Ovary (tissue), 3 donors: Measurements from ENCODE around the gene DNAAF2.

Experiments used
- CTCF ChIP-seq, 3 donors: fragments of 450-650 bp in 2 of 3; fragments of 200-600 bp in 1 of 3; IDR thresholded peaks; one replicate each; pipeline versions ENCODE4 v1.5.1 to v1.8.0; 2016 to 2022; ENCODE audit warnings: antibody characterized with exemption in 3 of 3, mild to moderate bottlenecking in 1 of 3
- EP300 ChIP-seq: sonication (generic); formaldehyde crosslinking; IDR thresholded peaks from one replicate; pipeline ENCODE4 v1.6.1; 2017; ENCODE audit warnings: antibody characterized with exemption
- POLR2A ChIP-seq: fragments of 450-650 bp; IDR thresholded peaks from one replicate; pipeline ENCODE4 v1.6.1; 2017; ENCODE audit warnings: antibody characterized with exemption, mild to moderate bottlenecking, moderate library complexity
- donor health status: DM: no; HTN: no; CAD: no.

- TF ChIP-seq POLR2A (no peak), EP300 (no peak), CTCF (IDR thresholded peaks at IDR 0.05) (no peak)
These were observed 20.8 kb downstream of the DNAAF2 start for GRCh38 chr14:49614196-49614595.
